GM12801 (cell line): Measurements from ENCODE around the gene ARF1.

Experiments used
- CTCF ChIP-seq: IDR thresholded peaks from one replicate; pipeline ENCODE4 v1.5.1; 2011; ENCODE audit warnings: control low read depth; ENCODE audit not compliant: insufficient read length; ENCODE audit errors: extremely low read depth

ARF1 gene

GRCh38 chr1:228045405-228045804 lies 37.1 kb upstream of the ARF1 start:
- TF ChIP-seq CTCF, result no peak

GRCh38 chr1:228045871-228046270 lies 36.6 kb upstream of the ARF1 start:
- no peak for TF ChIP-seq CTCF

- no peak for TF ChIP-seq CTCF
Measured at GRCh38 chr1:228046421-228047182, 35.9 kb upstream of the ARF1 start.

- no peak for TF ChIP-seq CTCF
Measured at GRCh38 chr1:228047183-228047466, 35.4 kb upstream of the ARF1 start.

GRCh38 chr1:228048120-228048519 lies 34.4 kb upstream of the ARF1 start:
- no peak for TF ChIP-seq CTCF

- no peak for TF ChIP-seq CTCF
Measured at GRCh38 chr1:228048659-228049298, 33.7 kb upstream of the ARF1 start.

- no peak for TF ChIP-seq CTCF
Measured at GRCh38 chr1:228050571-228051231, 31.8 kb upstream of the ARF1 start.
